MCF 10A (cell line): ENCODE results near the gene PIGL. TPM values are rescaled to one million over a fixed set of nuclear protein-coding genes. Genes with fewer than 3 reads are reported as not detected.

Experiments
- BruUV-seq: library from RNA; stranded (reverse); fragments of 400-500 nt; replicated peaks from 2 replicates; lab custom pipeline; 2021; lab: Mats Ljungman, UMichigan
- CTCF ChIA-PET: fragments of 300-600 bp; sonication (Branson Sonifier 250); formaldehyde crosslinking; extraction: SDS; loops from one replicate; lab custom pipeline; 2021; ENCODE audit warnings: antibody characterized with exemption, inconsistent platforms; lab: Yijun Ruan, JAX
- POLR2A ChIA-PET: fragments of 300-600, 350-650 bp; sonication (Branson Sonifier 250); formaldehyde crosslinking; extraction: SDS; loops from one replicate; lab custom pipeline; 2020; ENCODE audit warnings: antibody characterized with exemption, inconsistent platforms; lab: Yijun Ruan, JAX
- DNase-seq: peaks from one replicate; pipeline ENCODE4 v3.0.0-alpha.2; 2018; ENCODE audit not compliant: unreplicated experiment
- H3K27ac Mint-ChIP-seq: one replicate; pipeline ENCODE4 v1.8.0; 2022; ENCODE audit warnings: mild to moderate bottlenecking, low read depth, mixed read lengths; ENCODE audit not compliant: unreplicated experiment
- H3K27me3 Mint-ChIP-seq: one replicate; pipeline ENCODE4 v1.8.0; 2022; ENCODE audit warnings: mixed read lengths; ENCODE audit not compliant: insufficient read depth, unreplicated experiment
- H3K36me3 Mint-ChIP-seq: one replicate; pipeline ENCODE4 v1.8.0; 2022; ENCODE audit warnings: mild to moderate bottlenecking, moderate library complexity, mixed read lengths; ENCODE audit not compliant: insufficient read depth, unreplicated experiment
- H3K4me1 Mint-ChIP-seq: one replicate; pipeline ENCODE4 v1.8.0; 2022; ENCODE audit warnings: mixed read lengths; ENCODE audit not compliant: insufficient read depth, unreplicated experiment
- H3K4me3 Mint-ChIP-seq: one replicate; pipeline ENCODE4 v1.8.0; 2022; ENCODE audit warnings: mild to moderate bottlenecking, moderate library complexity, mixed read lengths; ENCODE audit not compliant: unreplicated experiment
- H3K9me3 Mint-ChIP-seq: one replicate; pipeline ENCODE4 v1.8.0; 2022; ENCODE audit warnings: mixed read lengths; ENCODE audit not compliant: unreplicated experiment
- intact Hi-C: fragments of 100-400 bp; cut with micrococcal nuclease; formaldehyde crosslinking; loops from 2 replicates; pipeline ENCODE4 v1.14.1; 2022
- total RNA-seq: library from RNA; stranded (reverse); gene quantifications from 2 replicates; pipeline ENCODE4 v1.2.3, GENCODE V29; 2022
- TF ChIP-seq, protein P1 (sequence below): fragments of 200-600 bp; IDR thresholded peaks from one replicate; pipeline ENCODE4 v1.8.0; 2022; ENCODE audit warnings: antibody characterized with exemption, mild to moderate bottlenecking; ENCODE audit not compliant: unreplicated experiment

PIGL gene
- total RNA-seq, 1 experiment from 2014 or later = 31.3 TPM

- POLR2A ChIA-PET = interaction anchor here (0.7 to 1.7 kb wide), 2 partner anchors 9 to 15 kb away, joined by 3 to 6 read pairs; partner anchors contain the start of gene PIGL
- Mint-ChIP-seq H3K4me3 (no peak overlapping the region), H3K27ac (no peak overlapping the region), H3K27me3 (no peaks in the 10 kb centered on the region), H3K9me3 (no peaks in the 10 kb centered on the region), H3K4me1 (peaks cover 11% of the 10 kb centered on the region), H3K36me3 (peaks cover 32% of the 10 kb centered on the region)
- TF ChIP-seq, protein P1, sequence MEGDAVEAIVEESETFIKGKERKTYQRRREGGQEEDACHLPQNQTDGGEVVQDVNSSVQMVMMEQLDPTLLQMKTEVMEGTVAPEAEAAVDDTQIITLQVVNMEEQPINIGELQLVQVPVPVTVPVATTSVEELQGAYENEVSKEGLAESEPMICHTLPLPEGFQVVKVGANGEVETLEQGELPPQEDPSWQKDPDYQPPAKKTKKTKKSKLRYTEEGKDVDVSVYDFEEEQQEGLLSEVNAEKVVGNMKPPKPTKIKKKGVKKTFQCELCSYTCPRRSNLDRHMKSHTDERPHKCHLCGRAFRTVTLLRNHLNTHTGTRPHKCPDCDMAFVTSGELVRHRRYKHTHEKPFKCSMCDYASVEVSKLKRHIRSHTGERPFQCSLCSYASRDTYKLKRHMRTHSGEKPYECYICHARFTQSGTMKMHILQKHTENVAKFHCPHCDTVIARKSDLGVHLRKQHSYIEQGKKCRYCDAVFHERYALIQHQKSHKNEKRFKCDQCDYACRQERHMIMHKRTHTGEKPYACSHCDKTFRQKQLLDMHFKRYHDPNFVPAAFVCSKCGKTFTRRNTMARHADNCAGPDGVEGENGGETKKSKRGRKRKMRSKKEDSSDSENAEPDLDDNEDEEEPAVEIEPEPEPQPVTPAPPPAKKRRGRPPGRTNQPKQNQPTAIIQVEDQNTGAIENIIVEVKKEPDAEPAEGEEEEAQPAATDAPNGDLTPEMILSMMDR = no peak
- BruUV-seq = no TSS peak
- DNase-seq = no peak
- intact Hi-C loops = no loop called here
- CTCF ChIA-PET = no interaction called here
These were observed 15.4 kb downstream of the PIGL start for GRCh38 chr17:16232391-16232790.

DNA sequence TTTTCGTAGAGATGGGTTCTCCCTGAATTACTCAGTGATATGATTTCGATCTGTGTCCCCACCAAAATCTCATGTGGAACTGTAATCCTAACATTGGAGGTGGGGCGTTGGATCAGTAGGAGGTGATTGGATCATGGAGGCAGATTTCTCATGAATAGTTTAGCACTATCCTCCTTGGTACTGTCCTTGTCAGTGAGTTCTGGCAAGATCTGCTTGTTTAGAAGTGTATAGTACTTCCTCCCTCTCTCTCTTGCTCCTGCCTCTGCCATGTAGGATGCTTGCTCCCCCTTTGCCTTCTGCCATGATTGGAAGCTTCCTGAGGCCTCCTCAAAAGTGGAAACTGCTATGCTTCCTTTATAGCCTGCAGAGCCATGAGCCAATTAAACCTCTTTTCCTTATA, 22.9 kb downstream of the PIGL start:
- BruUV-seq = no TSS peak
- no peaks in the 10 kb centered on the region for H3K9me3 Mint-ChIP-seq
- intact Hi-C loops = no loop called here
- H3K27me3 Mint-ChIP-seq = no peaks in the 10 kb centered on the region
- no peak overlapping the region for H3K4me3 Mint-ChIP-seq
- ChIA-PET CTCF (no interaction called here), POLR2A (no interaction called here)
- peaks cover 16% of the 10 kb centered on the region for H3K36me3 Mint-ChIP-seq
- H3K27ac Mint-ChIP-seq = no peak overlapping the region
- no peaks in the 10 kb centered on the region for H3K4me1 Mint-ChIP-seq
- DNase-seq = no peak
- TF ChIP-seq, protein P1 = no peak

GRCh38 chr17:16241906-16242399, 24.9 kb downstream of the PIGL start:
- H3K4me3 Mint-ChIP-seq = no peak overlapping the region
- H3K36me3 Mint-ChIP-seq = peaks cover 11% of the 10 kb centered on the region
- no peak overlapping the region for H3K27ac Mint-ChIP-seq
- H3K27me3 Mint-ChIP-seq = no peaks in the 10 kb centered on the region
- intact Hi-C loops = no loop called here
- no peaks in the 10 kb centered on the region for H3K9me3 Mint-ChIP-seq
- H3K4me1 Mint-ChIP-seq = no peaks in the 10 kb centered on the region
- POLR2A ChIA-PET = no interaction called here
- CTCF ChIA-PET = no interaction called here
- no TSS peak for BruUV-seq
- DNase-seq = no peak
- TF ChIP-seq, protein P1 = no peak

- Mint-ChIP-seq H3K4me3 (no peak overlapping the region), H3K27me3 (no peaks in the 10 kb centered on the region), H3K9me3 (no peaks in the 10 kb centered on the region), H3K36me3 (peaks cover 13% of the 10 kb centered on the region), H3K27ac (no peak overlapping the region), H3K4me1 (no peaks in the 10 kb centered on the region)
- ChIA-PET POLR2A (no interaction called here), CTCF (no interaction called here)
- no TSS peak for BruUV-seq
- DNase-seq = no peak
- TF ChIP-seq, protein P1 = no peak
- intact Hi-C loops = no loop called here
These were observed 26.4 kb downstream of the PIGL start for GRCh38 chr17:16243385-16243784.
